Fibroblast of mammary gland (primary cell): ENCODE measurements around the gene FUT6.
A peak's percentile ranks its signal among the peaks of the same experiment; 100 is the strongest.

Experiments used
- DNase-seq: peaks from one replicate; pipeline ENCODE4 v3.0.0-alpha.2; 2010; ENCODE audit warnings: low read depth
- H3K4me3 ChIP-seq: 2 replicates; pipeline ENCODE4 v1.5.1; 2011; ENCODE audit warnings: low read depth, mild to moderate bottlenecking, low read length, moderate library complexity; ENCODE audit not compliant: control insufficient read depth
- TF ChIP-seq, protein P1 (sequence below): conservative IDR thresholded peaks from 2 replicates; pipeline ENCODE4 v1.5.1; 2011; ENCODE audit warnings: low read depth, low read length, inconsistent platforms; ENCODE audit not compliant: control insufficient read depth, insufficient read depth

Gene FUT6

DNA sequence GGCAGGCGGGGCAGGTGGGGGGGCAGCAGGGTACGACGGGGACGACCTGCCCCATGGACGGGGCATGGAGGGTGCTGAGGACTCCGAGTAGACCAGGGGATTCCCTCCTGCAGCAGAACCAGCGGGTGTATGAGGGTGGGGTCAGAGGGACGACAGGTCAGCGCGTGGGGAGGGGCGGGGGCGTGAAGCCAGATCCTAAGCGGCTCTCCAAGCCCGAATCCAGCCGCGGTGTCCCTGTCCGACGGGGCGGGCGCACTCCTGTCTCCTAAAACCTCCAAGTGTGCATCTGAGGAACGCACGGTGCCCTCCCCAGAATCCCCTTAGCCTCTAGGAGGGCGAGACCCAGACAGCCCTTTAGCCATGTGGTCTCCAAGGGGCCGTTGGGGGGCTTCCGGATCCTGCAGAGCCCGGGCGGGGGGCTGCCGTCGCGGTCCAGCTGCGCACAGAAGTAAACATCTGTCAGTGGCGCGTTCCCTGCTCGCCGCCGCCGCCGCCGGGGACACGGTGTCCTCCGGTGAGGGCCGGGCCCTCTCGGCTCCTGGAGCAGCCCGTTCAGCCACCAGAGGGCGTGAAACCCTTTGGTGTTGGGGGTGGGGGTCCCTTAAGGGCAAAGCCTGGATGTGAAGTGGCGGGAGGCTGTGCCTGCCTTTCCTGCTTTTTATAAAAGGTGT lies 33.9 kb downstream of the FUT6 start:
- TF ChIP-seq, protein P1, sequence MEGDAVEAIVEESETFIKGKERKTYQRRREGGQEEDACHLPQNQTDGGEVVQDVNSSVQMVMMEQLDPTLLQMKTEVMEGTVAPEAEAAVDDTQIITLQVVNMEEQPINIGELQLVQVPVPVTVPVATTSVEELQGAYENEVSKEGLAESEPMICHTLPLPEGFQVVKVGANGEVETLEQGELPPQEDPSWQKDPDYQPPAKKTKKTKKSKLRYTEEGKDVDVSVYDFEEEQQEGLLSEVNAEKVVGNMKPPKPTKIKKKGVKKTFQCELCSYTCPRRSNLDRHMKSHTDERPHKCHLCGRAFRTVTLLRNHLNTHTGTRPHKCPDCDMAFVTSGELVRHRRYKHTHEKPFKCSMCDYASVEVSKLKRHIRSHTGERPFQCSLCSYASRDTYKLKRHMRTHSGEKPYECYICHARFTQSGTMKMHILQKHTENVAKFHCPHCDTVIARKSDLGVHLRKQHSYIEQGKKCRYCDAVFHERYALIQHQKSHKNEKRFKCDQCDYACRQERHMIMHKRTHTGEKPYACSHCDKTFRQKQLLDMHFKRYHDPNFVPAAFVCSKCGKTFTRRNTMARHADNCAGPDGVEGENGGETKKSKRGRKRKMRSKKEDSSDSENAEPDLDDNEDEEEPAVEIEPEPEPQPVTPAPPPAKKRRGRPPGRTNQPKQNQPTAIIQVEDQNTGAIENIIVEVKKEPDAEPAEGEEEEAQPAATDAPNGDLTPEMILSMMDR, result peak; percentile 52
- DNase-seq, result no peak
- no peak overlapping the region for H3K4me3 ChIP-seq

- DNase-seq, result no peak
Measured at GRCh38 chr19:5804516-5805461, 34.7 kb downstream of the FUT6 start, which contains the start of gene NRTN. Gene NRTN (plus strand): TSS chr19:5805067. CDS start chr19:5824166, 19,099 bp downstream.

DNA sequence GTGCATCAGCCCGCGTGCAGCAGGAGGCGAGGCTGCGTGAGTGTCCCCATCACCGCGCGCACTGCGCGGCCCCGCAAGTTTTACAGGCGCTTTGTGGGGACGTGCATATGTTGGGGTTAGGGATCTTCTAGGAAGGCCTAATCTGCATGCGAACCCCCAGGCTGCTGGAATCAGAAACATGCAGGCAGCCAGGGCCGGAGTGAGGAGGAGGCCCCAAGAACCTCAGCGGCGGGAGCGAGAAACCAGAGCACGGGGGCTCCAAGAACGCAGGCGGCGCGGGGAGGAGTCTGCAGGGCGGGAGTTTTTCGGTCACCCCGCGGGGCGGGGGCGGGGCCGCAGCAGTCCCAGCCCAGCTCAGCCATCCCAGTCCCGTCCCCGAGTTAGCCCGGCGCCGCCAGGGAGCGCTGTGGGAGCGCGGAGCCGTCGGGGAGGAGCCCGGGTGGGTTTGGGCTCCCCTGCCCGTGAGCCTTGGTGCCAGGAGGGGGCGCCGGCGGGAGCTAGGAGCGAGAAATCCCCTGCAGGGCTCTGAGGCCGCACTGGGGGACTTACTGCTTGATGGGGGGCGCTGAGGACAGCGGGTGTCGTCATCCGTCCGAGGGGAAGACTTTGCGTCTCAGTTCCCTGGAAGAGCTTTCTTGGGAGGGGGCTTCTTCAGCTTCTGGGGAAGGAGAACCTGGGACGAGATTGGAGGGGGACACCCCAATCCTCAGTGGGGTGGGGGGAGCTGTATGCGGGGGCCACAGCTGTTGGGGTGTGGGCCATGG lies 35.6 kb downstream of the FUT6 start:
- peak; percentile 78 for DNase-seq
- H3K4me3 ChIP-seq, result peak overlapping the region; percentile 30
- TF ChIP-seq, protein P1, result peak; percentile 64

More at GRCh38 chr19:5804516-5805461, 34.7 kb downstream of the FUT6 start, which contains the start of gene NRTN:
- H3K4me3 ChIP-seq, result no peak within 1 kb of the TSS
- TF ChIP-seq, protein P1, result no peak

DNA sequence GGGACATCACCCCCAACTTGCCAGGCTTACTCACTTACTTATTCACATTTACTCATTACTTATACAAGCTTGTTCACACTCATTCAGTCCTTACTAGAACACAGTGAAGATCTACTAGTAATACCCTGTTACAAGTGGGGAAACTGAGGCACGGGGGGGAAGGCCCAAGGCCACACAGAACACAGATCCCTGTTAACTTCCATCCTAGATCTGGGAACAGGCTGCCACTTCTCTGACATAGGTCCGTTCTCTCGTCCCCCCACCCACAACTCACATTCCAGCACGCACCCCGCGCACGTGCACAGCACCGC lies 36.1 kb downstream of the FUT6 start:
- H3K4me3 ChIP-seq, result no peak overlapping the region
- DNase-seq, result no peak
- TF ChIP-seq, protein P1, result no peak

GRCh38 chr19:5801796-5802619 lies 37.5 kb downstream of the FUT6 start:
- DNase-seq, result peak; percentile 47
- no peak overlapping the region for H3K4me3 ChIP-seq
- TF ChIP-seq, protein P1, result no peak
